ENCODE results near the gene BBOF1.
A peak's percentile ranks its signal among the peaks of the same experiment; 100 is the strongest.
"Not testable (repeated sequence)": the region's sequence is repeated elsewhere in the genome, so short reads cannot be mapped to it uniquely, and the experiment has no call there.

BBOF1 gene, protein sequence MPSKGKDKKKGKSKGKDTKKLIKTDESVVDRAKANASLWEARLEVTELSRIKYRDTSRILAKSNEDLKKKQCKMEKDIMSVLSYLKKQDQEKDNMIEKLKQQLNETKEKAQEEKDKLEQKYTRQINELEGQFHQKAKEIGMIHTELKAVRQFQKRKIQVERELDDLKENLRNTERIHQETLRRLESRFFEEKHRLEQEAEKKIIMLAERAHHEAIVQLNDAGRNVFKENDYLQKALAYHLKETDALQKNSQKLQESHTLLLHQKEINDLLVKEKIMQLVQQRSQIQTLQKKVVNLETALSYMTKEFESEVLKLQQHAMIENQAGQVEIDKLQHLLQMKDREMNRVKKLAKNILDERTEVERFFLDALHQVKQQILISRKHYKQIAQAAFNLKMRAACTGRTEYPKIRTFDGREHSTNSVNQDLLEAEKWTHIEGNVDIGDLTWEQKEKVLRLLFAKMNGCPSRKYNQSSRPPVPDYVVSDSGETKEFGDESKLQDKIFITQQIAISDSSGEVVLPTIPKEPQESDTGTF

GRCh38 chr14:74018586-74019407, at the start of gene BBOF1, which contains the start of gene ENTPD5:
Gene BBOF1, plus strand, starts transcription at chr14:74019349. Its CDS starts 130 bp downstream, at chr14:74019479.
Gene ENTPD5, minus strand, starts transcription at chr14:74019288. Its CDS starts 31,186 bp downstream, at chr14:73988102.
- DNase-seq (ENCODE audit: low spot score) = peak; percentile 84

DNA sequence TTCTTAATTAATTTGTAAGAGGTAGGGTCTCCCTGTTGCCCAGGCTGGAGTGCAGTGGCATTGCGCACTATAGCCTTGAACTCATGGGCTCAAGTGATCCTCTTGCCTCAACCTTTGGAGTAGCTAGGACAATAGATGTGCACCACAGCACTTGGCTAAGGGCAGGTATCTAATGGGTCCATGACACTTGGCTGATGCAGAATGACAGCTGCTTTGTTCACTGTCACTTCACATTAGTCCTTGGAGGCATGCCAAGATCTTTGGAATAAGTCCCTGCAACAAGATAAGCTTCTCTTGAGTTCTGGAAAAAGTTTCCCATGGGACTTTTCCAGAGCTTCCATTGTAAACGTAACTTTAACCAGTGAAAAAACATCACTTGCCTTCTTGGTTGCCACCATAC, 45.7 kb upstream of the BBOF1 start:
- no peak for DNase-seq (ENCODE audit: low spot score)

GRCh38 chr14:73976125-73976524, 43.0 kb upstream of the BBOF1 start:
- DNase-seq (ENCODE audit: low spot score) = no peak

- no peak for DNase-seq (ENCODE audit: low spot score)
Observed at GRCh38 chr14:73977896-73978295, 41.3 kb upstream of the BBOF1 start.

DNA sequence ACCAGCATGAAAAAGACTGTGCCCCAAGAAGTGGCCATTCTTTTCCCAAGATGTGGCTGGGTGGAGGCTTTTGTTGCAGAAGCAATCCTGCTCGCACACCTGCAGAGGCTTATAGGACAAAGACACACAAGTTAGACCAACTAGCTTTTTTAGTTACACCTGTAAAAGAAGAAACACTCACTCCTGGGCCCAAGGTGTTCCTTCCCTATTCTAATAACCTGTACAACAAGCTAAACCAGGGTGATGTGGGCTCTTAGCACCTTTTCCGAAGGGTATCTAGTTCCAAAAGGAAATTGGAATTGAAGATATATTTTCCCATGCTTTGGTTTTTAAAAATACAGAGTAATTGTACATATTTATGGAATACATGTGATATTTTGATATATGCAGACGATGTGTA, 31.1 kb upstream of the BBOF1 start:
- DNase-seq (ENCODE audit: low spot score) = no peak

- not testable (repeated sequence) for DNase-seq (ENCODE audit: low spot score)
Observed at GRCh38 chr14:73988656-73989055, 30.5 kb upstream of the BBOF1 start.

- DNase-seq (ENCODE audit: low spot score) = no peak
Observed at GRCh38 chr14:73991092-73991491, 28.1 kb upstream of the BBOF1 start.

DNA sequence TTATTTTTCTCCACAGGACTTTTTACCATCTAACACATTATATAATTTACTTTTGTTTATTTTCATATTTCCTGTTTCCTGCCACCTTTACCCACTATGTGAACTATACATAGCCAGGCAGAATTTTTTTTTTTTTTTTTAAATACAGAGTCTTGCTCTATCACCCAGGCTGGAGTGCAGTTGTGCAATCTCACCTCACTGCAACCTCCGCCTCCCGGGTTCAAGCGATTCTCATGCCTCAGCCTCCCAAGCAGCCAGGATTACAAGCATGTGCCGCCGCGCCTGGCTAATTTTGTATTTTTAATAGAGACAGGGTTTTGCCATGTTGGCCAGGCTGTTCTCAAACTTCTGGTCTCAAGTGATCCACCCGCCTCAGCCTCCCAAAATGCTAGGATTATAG, 24.2 kb upstream of the BBOF1 start:
- not testable (repeated sequence) for DNase-seq (ENCODE audit: low spot score)

GRCh38 chr14:73995977-73996378, 23.2 kb upstream of the BBOF1 start:
- DNase-seq (ENCODE audit: low spot score) = no peak

GRCh38 chr14:73996731-73997107, 22.4 kb upstream of the BBOF1 start:
- no peak for DNase-seq (ENCODE audit: low spot score)

- no peak for DNase-seq (ENCODE audit: low spot score)
Observed at GRCh38 chr14:73997108-73997943, 21.8 kb upstream of the BBOF1 start.

DNA sequence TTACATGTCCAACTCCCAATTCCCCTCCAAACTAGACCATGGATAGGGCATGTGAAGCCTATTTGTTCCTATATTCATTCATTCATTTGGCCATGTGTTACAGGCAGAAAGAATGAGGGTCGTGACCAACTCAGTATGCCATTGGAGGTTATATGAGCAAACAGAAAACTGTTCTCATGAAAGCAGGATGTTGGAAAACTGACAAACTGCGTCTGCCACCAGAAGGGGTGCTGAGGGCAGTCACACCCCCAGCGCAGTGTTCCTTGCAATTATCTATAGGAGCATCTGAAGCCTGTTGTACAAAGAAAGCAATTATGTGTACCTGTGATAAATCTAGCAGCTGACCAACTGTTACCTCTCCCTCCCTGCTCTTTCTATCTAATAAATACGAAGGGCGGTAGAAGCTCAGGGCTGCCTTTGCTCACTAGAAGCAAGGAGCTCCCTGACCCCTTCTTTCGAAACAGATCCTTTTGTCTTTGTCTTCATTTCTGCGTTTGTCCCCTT, 21.2 kb upstream of the BBOF1 start:
- no peak for DNase-seq (ENCODE audit: low spot score)

DNA sequence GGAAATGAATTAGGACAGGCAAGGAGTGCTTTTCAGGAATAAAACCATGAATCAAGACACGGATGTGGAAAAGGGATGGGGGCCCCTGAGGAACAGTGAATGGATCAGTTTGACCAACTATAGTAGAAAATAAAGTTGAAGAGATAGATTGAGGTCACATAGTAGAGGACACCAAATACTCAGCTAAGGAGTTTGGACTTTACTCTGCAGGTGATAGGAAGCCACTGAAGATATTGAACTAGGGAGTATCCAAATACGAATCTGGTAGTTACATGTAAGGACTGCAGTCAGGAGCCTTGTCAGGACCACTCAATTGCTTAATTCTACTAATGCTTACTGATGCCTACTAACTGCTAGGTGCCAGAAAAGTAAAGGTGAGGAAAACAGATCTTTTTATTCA, 20.4 kb upstream of the BBOF1 start:
- no peak for DNase-seq (ENCODE audit: low spot score)

DNA sequence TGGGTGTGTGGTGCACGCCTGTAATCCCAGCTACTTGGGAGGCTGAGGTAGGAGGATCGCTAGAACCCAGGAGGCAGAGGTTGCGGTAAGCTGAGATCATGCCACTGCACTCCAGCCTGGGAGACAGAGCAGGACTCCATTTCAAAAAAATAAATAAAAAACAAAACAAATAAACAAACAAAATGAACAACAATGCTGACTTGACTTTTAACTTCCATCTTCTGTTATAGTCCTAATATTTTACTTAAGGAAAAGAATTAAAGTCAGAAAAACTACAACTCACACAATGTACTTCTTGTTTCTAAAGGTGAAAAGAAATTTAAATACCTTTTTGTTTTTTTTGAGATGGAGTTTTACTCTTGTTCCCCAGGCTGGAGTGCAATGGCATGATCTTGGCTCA, 13.5 kb upstream of the BBOF1 start:
- DNase-seq (ENCODE audit: low spot score) = not testable (repeated sequence)

DNA sequence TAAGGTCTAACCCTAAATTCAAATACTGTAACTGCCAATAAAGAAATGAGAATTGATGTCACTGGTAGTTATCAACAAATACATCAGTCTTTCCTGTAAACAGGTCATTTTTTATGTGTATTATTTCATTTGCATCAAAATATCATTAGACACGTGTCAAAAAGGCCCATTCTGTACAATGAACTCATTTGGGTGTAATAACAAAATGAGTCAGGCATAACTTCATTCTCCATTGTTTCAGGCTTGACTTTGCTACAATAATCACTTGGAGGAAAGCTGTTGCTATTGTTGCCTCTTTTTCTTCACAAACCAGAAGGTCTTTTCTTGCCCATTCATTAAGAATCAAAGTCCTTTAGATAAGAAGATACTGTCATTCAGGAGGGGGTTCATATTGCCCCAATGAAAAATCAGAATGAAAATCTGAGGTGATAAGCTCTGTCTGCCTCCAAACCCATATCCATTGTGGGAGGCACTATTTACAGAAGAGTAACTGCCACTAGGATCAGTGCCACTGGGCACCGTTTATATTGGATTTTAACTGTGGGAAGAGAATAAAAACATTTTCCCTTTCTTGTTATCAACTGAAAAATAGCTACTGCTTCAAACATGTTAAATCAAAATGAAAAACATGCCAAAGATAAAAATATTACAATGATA, 10.2 kb upstream of the BBOF1 start:
- no peak for DNase-seq (ENCODE audit: low spot score)

- no peak for DNase-seq (ENCODE audit: low spot score)
Observed at GRCh38 chr14:74014299-74014698, 4.8 kb upstream of the BBOF1 start.

DNA sequence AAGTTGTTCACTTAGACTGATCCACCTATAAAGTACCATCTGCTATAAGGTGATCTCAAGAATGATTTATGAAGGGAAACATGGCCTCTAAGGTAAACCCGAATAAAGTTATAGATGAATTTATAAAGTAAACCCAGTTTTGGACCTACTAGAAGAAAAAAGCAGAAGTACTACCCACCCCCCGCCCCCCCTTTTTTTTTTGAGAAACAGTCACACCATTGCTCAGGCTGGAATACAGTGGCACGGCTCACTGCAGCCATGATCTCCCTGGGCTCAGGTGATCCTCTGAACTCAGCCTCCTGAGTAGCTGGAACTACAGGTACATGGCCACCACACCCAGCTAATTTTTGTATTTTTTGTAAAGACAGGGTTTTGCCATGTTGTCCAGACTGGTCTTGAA, 4.0 kb upstream of the BBOF1 start:
- DNase-seq (ENCODE audit: low spot score) = no peak

GRCh38 chr14:74015963-74016362, 3.2 kb upstream of the BBOF1 start:
- no peak for DNase-seq (ENCODE audit: low spot score)

DNA sequence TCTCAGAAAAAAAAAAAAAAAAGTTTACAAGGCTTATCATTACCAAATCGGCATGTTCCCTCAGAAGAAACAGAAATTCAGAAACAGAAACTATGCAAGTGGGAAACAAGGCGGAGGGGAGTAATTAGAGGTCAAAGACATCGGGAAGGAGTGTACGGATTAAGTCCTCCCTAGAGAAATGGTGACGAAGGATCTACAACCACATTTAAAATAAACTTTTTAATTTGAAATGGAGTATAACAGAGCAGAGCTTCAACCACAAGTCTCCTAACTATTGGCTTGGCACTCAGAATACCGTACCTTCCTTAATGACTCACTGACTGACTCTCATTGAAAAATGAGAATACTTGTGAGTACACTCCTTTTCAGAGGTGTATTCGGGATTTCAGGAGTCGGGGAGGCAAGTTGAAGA, 969 bp upstream of the BBOF1 start:
- DNase-seq (ENCODE audit: low spot score) = no peak

DNA sequence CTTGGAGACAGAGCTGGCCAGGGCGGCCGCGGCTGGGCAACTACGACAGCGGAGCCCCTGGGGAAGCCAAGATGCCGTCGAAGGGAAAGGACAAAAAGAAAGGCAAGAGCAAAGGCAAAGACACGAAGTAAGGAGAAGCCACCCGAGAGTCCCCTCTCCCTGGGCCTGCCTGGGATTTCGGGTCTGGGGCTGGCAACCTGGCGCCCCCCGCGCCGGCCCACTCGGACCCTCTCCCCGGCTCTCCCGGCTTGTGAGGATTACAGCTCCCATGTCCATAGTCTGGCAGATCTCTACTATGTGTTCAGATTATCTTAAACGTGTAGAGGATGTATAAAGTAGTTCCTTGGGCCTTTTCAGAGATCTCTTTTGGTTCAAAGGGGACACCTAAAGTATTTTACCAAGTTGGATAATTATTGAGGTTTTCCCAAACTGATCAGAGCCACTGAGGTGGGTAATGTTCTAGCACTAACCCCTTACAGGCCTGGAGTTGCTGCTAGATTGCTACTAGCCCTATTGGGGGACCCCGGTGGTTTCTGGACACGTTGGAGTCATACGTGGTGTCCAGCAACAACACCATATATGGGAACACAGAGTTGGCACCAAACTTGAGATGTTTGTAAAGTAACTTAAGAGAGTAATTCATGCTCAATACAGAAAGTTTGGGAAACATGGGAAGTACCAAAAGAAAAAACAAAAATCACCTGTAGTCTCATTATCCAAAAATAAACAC, 424 bp downstream of the BBOF1 start:
- DNase-seq (ENCODE audit: low spot score) = no peak

DNA sequence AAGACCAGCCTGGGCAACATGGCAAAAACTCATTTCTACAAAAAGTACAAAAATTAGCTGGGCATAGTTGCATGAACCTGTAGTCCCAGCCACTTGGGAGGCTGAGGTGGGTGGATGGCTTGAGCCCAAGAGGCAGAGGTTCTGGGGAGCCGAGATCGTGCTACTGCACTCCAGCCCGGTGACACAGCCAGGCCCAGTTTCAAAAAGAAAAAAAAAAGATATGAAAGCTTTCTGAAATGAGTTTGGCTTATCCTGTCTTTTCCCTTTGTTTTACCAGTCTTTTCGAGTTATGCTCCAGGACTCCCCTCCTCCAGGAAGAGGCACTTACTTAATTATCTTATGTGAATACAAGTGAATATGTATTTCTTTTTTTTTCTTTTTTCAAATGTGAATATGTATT, 3.2 kb downstream of the BBOF1 start:
- DNase-seq (ENCODE audit: low spot score) = no peak

Data from HuH-7.5 (cell line).